DMS53 (cell line): ENCODE measurements around the gene CZIB.
A peak's percentile ranks its signal among the peaks of the same experiment; 100 is the strongest.

ENCODE experiments used
- DNase-seq: peaks from one replicate; lab custom pipeline; 2025; lab: John Stamatoyannopoulos, UW

Gene CZIB

GRCh38 chr1:53220171-53220961 lies at the start of gene CZIB:
Gene CZIB, minus strand, starts transcription at chr1:53220634. Its CDS starts 59 bp downstream, at chr1:53220575.
- DNase-seq, result peak; percentile 99

GRCh38 chr1:53270107-53270506 lies 49.7 kb upstream of the CZIB start:
- DNase-seq, result no peak

GRCh38 chr1:53267761-53268160 lies 47.3 kb upstream of the CZIB start:
- no peak for DNase-seq

GRCh38 chr1:53266038-53266437 lies 45.6 kb upstream of the CZIB start:
- DNase-seq, result peak; percentile 57

GRCh38 chr1:53265581-53265980 lies 45.1 kb upstream of the CZIB start:
- no peak for DNase-seq

- DNase-seq, result no peak
These were observed 43.6 kb upstream of the CZIB start for GRCh38 chr1:53264048-53264447.

- no peak for DNase-seq
These were observed 41.6 kb upstream of the CZIB start for GRCh38 chr1:53262000-53262399.

- DNase-seq, result no peak
These were observed 40.3 kb upstream of the CZIB start for GRCh38 chr1:53260631-53261247.

- no peak for DNase-seq
These were observed 39.5 kb upstream of the CZIB start for GRCh38 chr1:53259932-53260331.

- no peak for DNase-seq
These were observed 37.8 kb upstream of the CZIB start for GRCh38 chr1:53258216-53258615.

- no peak for DNase-seq
These were observed 37.1 kb upstream of the CZIB start for GRCh38 chr1:53257454-53258081.

GRCh38 chr1:53256511-53257453 lies 36.3 kb upstream of the CZIB start:
- DNase-seq, result no peak

GRCh38 chr1:53255031-53255430 lies 34.6 kb upstream of the CZIB start:
- DNase-seq, result no peak

- DNase-seq, result no peak
These were observed 33.7 kb upstream of the CZIB start for GRCh38 chr1:53254011-53254640.

GRCh38 chr1:53250325-53250724 lies 29.9 kb upstream of the CZIB start:
- DNase-seq, result no peak

- DNase-seq, result peak; percentile 23
These were observed 29.3 kb upstream of the CZIB start for GRCh38 chr1:53249706-53250105.

- DNase-seq, result no peak
These were observed 26.1 kb upstream of the CZIB start for GRCh38 chr1:53246261-53247134.

- no peak for DNase-seq
These were observed 23.7 kb upstream of the CZIB start for GRCh38 chr1:53244141-53244540.

- DNase-seq, result no peak
These were observed 21.9 kb upstream of the CZIB start for GRCh38 chr1:53242381-53242780.

- DNase-seq, result no peak
These were observed 21.4 kb upstream of the CZIB start for GRCh38 chr1:53241828-53242227.
